Measurements from ENCODE around the gene UST.
"Not testable (repeated sequence)": the region's sequence is repeated elsewhere in the genome, so short reads cannot be mapped to it uniquely, and the experiment has no call there.

Gene UST

DNA sequence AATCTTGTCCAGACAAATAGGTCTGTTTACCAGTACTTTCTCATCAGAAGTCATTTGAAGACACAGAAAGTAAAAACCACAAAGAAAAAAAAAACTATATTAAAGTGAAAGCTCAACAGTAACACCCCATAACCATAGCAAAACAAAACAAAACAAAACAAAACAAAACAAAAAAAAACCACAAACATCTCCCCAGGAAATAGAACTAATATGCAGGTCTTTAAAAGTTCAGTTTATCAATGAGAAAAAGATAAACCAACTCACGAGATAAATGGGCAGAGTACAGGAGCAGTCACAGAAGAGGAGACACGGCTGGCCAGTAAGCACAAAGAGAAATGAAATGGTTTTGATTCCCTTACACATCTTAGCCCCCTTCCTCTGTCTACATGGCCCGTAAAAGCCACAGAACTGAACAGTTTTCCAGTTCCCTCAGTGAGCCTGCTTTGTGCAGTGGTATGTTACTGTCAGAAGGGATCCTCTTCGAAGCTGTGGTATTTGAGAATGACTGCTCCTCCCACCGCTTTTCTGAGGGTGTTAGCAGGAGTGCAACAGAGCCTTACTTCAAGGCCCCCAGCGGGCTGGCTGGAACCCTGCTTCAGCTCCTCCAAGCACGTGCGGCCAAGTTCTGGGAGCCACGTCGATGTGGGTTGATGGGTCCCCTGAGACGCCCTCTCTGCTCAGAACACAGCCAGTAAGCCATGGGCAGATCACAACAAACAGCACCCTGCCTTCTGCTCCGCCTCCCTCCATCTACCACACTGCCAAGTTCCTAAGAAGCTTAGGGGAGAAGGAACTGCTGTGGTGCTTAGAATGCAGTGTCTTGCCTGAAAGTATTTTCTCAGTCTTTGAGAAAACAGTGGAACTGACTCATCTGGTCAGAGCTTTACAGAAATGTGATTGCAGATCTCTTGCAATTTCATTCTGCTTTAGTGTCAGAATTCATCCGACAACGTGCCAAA is 14.0 kb downstream of the UST start:
- no peak overlapping the region for H3K27ac ChIP-seq
- no peak for TF ChIP-seq ZFX (IDR thresholded peaks at IDR 0.05; ENCODE audit: borderline replicate concordance)
- TF ChIP-seq, protein P1, sequence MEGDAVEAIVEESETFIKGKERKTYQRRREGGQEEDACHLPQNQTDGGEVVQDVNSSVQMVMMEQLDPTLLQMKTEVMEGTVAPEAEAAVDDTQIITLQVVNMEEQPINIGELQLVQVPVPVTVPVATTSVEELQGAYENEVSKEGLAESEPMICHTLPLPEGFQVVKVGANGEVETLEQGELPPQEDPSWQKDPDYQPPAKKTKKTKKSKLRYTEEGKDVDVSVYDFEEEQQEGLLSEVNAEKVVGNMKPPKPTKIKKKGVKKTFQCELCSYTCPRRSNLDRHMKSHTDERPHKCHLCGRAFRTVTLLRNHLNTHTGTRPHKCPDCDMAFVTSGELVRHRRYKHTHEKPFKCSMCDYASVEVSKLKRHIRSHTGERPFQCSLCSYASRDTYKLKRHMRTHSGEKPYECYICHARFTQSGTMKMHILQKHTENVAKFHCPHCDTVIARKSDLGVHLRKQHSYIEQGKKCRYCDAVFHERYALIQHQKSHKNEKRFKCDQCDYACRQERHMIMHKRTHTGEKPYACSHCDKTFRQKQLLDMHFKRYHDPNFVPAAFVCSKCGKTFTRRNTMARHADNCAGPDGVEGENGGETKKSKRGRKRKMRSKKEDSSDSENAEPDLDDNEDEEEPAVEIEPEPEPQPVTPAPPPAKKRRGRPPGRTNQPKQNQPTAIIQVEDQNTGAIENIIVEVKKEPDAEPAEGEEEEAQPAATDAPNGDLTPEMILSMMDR (IDR thresholded peaks at IDR 0.05) = no peak

DNA sequence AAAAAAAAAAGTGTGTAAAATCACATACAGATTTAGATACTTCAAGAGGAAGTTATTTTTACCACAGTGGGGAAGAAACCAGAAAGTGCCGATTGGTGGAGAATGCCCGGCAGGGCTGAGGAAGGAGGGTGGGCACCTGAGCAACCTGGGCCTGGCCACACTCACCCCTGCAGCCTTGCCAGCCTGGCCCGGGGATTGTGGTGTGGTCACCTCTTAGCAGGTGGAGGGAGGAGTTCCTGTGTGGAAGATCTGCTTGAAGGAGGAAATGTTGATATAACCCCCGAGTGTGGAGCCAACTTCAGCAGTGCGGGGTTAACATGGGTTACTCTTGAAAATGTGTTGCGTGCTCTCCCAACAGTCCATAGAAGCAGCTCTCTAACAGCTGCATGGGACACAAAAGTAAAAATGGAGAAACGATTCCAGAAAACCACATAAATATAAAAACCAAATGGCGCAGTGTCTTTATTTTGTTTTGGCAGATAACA is 14.7 kb downstream of the UST start:
- TF ChIP-seq, protein P1 (IDR thresholded peaks at IDR 0.05) = no peak
- no peak for TF ChIP-seq ZFX (IDR thresholded peaks at IDR 0.05; ENCODE audit: borderline replicate concordance)
- no peak overlapping the region for H3K27ac ChIP-seq

DNA sequence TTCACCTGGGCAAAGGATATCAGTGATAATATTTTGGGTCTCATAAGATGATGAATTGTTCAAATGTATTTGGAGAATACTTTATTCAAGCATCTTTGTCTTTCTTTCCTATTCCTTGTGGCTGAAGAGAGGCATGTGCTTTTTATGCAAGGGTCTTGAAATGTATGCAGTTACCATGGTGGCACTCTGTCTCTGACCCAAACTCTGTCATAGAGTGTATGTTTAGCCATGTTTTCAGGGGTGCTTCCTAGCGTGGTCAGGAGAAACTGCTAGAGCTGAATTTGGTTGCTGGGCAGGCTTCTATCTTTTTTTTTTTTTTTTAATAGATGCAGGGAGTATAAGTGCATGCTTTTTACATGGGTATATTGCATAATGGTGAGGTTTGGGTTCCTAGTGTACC is 15.4 kb downstream of the UST start:
- TF ChIP-seq, protein P1 (IDR thresholded peaks at IDR 0.05) = no peak
- TF ChIP-seq ZFX (IDR thresholded peaks at IDR 0.05; ENCODE audit: borderline replicate concordance) = no peak
- no peak overlapping the region for H3K27ac ChIP-seq

DNA sequence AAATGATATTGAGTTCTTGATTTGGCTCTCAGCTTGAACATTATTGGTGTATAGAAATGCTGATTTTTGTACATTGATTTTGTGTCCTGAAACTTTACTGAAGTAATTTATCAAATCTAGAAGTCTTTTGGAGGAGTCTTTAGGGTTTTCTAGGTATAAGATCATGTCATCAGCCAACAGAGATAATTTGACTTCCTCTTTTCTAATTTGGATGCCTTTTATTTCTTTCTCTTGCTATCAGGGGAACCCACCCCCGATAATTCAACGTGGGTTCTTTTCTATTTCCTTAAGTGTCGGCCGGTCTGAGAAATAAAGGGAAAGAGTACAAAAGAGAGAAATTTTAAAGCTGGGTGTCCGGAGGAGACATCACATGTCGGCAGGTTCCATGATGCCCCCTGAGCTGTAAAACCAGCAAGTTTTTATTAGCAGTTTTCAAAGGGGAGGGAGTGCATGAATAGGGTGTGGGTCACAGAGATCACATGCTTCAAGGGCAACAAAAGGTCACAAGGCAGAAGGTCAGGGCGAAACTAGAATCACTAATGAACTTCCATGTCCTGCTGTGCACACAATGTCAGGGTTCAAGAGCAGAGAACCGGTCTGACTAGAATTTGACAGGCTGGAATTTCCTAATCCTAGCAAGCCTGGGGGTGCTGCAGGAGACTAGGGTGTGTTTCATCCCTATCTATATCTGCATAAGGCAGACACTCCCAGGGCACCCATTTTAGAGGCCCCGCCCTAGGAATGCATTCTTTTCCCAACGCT is 17.6 kb downstream of the UST start:
- H3K27ac ChIP-seq = not testable (repeated sequence)

DNA sequence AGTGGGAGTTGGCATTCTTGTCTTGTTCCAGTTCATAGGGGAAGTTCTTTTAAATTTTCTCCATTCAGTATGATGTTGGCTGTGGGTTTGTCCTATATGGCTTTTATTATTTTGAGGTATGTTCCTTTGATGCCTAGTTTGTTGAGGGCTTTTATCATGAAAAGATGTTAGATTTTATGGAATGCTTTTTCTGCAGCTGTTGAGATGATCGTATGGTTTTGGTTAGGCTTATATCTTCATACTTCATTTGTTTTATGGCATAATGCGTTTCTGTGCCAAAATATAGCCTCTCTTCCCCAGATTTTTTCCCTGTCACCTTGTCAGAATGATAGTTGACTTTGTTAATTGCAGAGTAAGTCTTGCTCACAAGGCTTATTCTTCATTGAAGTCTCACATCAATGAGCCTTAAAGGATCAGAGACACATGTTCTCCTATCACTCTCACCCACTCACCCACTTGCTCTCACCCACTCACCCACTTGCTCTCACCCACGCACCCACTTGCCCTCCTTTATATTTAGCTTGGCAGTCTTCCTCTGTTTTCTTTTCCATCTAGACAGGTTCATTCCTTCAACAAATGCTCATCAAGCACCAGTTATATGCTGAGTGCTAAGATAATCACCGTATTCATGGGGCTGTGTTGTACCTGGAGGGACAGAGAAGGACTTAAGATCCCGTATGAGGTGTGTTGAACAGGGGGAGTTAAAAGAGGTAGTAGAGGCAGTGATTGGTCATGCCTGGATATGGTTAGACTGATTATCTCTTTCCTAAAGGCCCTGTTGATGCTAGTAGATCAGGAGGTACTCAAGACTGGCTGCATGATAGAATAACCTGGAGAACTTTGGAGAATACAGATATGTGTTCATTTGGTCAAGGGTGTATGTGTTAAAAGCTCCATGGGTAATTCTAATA is 19.3 kb downstream of the UST start:
- TF ChIP-seq ZFX (IDR thresholded peaks at IDR 0.05; ENCODE audit: borderline replicate concordance) = no peak
- TF ChIP-seq, protein P1 (IDR thresholded peaks at IDR 0.05) = no peak
- no peak overlapping the region for H3K27ac ChIP-seq

DNA sequence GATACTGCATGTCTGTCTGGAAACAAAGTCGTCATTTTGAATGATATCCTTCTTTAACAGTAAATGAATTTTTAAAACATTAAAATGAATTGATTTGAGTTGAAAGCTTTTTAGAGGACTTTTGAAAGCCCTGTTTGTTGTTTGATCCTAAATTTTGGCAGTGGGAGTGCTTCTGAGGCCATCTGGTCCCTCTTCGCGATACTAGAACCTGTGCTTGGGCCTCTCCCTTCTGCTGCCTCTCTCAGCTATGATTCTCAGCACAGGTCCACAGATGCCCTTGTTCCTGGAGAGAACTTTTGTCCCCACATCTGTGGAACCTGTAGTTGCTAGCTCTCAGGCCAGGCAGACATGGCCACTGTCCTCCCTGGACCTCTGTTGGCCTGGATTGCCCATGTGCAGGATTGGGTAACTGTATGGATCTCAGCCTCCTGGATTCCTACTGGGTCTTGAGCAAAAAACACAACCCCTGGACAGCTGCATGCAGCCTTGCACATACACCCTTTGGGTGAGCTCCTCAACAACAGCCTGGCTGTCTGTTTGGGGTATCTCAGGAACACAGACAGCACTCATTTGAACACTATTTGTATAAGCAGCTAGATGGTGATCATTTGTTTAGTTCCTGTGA is 21.9 kb downstream of the UST start:
- no peak overlapping the region for H3K27ac ChIP-seq
- TF ChIP-seq, protein P1 (IDR thresholded peaks at IDR 0.05) = no peak
- TF ChIP-seq ZFX (IDR thresholded peaks at IDR 0.05; ENCODE audit: borderline replicate concordance) = no peak
